Measurements from ENCODE around the gene RAP1GAP2.
"Not testable (repeated sequence)": the region's sequence is repeated elsewhere in the genome, so short reads cannot be mapped to it uniquely, and the experiment has no call there.

RAP1GAP2 gene

DNA sequence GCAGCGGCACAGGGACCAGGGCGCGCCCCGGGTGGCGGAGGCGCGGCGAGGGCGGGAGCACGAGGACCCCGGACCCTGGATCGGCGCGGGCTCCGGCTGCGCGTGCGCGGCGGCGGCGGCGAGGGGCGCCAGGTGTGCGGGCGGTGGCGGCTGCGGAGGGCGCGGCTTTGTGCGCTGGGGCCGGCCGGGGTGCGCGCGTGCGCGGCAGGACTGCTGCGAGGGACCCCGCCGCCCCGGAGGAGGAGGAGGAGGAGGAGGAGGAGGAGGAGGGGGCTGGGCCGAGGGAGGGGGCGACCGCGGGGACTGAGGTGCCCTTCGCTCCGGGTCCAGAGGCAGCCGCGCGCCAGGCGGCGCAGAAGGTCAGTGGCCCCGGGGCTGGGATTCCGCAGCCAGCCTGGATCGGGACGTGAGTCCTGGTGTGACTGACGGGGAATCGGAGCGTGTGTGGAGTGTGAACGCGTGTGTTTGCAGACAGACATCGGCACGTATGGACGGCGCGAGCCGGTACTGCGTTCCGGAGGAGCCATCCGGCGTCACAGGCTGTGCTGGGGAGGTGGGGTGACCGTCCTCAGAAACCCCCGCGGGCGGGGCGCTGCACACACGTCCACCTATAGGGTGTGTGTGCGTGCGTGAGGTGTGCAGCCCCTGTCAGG is 19.5 kb upstream of the RAP1GAP2 start:
- H3K4me1 ChIP-seq (ENCODE audit: control insufficient read depth in 2 of 2, insufficient read depth in 2 of 2, low read length in 2 of 2), result peaks cover 3 to 5% of the 10 kb centered on the region in 2 donors
- H3K4me3 ChIP-seq (ENCODE audit: low read length in 2 of 2), result peak overlapping the region; percentile 26 to 39
- peaks cover 0 to 9% of the 10 kb centered on the region in 2 donors for H3K27me3 ChIP-seq (ENCODE audit: control insufficient read depth in 2 of 2, insufficient read depth in 2 of 2, low read length in 2 of 2)
- H3K27ac ChIP-seq (ENCODE audit: low read depth in 2 of 2, low read length in 2 of 2), result no peak overlapping the region
- peaks cover 0 to 2% of the 10 kb centered on the region in 2 donors for H3K36me3 ChIP-seq (ENCODE audit: control insufficient read depth in 2 of 2, insufficient read depth in 2 of 2, low read length in 2 of 2)
- H3K9ac ChIP-seq (ENCODE audit: low read depth in 1 of 2, low read length in 2 of 2), result peak overlapping the region in 1 of 2 donors; percentile 29
- no peaks in the 10 kb centered on the region for H3K9me3 ChIP-seq (ENCODE audit: control insufficient read depth in 2 of 2, low read length in 2 of 2)

DNA sequence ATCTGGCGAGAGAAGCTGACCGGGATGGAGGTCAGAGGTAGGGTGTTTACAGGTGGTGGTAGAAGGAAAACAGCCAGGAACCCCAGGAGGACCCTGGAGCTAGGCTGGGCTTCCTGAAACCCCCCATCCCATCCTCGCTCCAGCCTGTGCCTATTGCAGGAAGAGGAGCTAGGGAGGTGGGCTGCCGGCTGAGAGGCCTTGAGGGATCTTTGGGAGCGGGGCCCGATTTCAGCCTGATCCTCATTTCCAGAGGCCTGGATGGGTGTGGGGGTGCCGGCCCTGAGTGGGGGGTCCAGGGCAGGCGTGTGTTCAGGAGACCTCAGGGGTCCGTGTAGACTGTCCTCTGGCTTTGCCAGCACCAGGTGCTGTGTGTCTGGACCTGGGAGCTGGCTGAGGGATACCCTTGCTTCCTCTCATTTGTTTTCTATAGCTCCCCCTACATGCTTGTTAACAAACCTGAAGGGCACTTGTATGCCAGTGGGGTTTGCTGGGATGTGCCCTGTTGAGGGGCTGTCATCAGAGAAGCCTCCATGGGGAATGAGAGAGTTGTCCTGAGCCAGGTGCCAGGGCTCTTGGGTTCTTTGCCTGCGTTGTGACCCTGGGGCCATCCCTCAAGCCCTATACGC is 18.9 kb upstream of the RAP1GAP2 start:
- H3K27me3 ChIP-seq (ENCODE audit: control insufficient read depth in 2 of 2, insufficient read depth in 2 of 2, low read length in 2 of 2), result peaks cover 0 to 9% of the 10 kb centered on the region in 2 donors
- H3K9ac ChIP-seq (ENCODE audit: low read depth in 1 of 2, low read length in 2 of 2), result peak overlapping the region in 1 of 2 donors; percentile 29
- H3K9me3 ChIP-seq (ENCODE audit: control insufficient read depth in 2 of 2, low read length in 2 of 2), result no peaks in the 10 kb centered on the region
- peaks cover 0 to 2% of the 10 kb centered on the region in 2 donors for H3K36me3 ChIP-seq (ENCODE audit: control insufficient read depth in 2 of 2, insufficient read depth in 2 of 2, low read length in 2 of 2)
- H3K4me1 ChIP-seq (ENCODE audit: control insufficient read depth in 2 of 2, insufficient read depth in 2 of 2, low read length in 2 of 2), result peaks cover 3 to 5% of the 10 kb centered on the region in 2 donors
- H3K4me3 ChIP-seq (ENCODE audit: low read length in 2 of 2), result peak overlapping the region; percentile 26 to 31
- no peak overlapping the region for H3K27ac ChIP-seq (ENCODE audit: low read depth in 2 of 2, low read length in 2 of 2)

DNA sequence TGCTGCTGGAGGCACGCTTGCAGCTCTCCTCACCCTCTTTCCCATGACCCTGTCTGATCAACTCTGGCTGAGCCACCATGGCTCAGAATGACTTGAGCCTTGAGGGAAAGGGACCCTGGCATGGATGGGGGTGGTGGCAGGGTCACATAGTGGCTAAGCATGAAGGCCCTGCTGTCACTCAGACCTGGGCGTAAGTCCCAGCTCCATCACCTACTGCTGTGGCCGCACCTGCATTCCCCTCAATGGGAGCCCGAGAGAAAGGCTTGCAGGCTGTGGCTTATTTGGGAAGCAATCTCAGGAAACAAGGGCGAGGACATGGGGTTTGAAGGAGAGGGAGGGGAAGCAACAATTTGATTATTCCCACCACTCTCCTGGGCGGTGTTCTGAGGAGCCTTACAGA is 17.7 kb upstream of the RAP1GAP2 start:
- no peak overlapping the region for H3K27ac ChIP-seq (ENCODE audit: low read depth in 2 of 2, low read length in 2 of 2)
- peaks cover 3 to 5% of the 10 kb centered on the region in 2 donors for H3K4me1 ChIP-seq (ENCODE audit: control insufficient read depth in 2 of 2, insufficient read depth in 2 of 2, low read length in 2 of 2)
- H3K9ac ChIP-seq (ENCODE audit: low read depth in 1 of 2, low read length in 2 of 2), result no peak overlapping the region
- peaks cover 0 to 9% of the 10 kb centered on the region in 2 donors for H3K27me3 ChIP-seq (ENCODE audit: control insufficient read depth in 2 of 2, insufficient read depth in 2 of 2, low read length in 2 of 2)
- H3K9me3 ChIP-seq (ENCODE audit: control insufficient read depth in 2 of 2, low read length in 2 of 2), result no peaks in the 10 kb centered on the region
- H3K4me3 ChIP-seq (ENCODE audit: low read length in 2 of 2), result no peak overlapping the region
- peaks cover 0 to 2% of the 10 kb centered on the region in 2 donors for H3K36me3 ChIP-seq (ENCODE audit: control insufficient read depth in 2 of 2, insufficient read depth in 2 of 2, low read length in 2 of 2)

DNA sequence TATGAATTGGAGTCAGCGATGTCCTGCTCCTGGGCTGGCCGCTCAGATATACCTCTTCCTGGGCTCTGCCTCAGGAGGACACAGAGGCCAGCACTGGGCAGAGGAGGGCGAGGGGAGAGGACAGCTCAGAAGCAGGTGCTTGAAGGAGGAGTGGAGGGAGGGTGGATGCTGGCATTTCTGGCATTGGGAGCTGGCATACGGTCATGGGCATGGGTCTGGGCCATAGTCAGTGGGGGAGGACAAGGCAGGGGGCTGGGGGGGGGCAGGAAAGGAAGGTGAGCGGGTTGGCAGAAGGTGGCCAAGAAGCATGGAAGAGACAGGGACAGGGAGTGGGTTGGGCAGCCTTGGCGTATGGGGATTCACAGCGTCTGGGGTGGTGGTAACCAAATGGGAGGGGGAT is 16.7 kb upstream of the RAP1GAP2 start:
- Histone ChIP-seq H3K4me3 (ENCODE audit: low read length in 2 of 2) (no peak overlapping the region), H3K4me1 (ENCODE audit: control insufficient read depth in 2 of 2, insufficient read depth in 2 of 2, low read length in 2 of 2) (peaks cover 3 to 5% of the 10 kb centered on the region in 2 donors), H3K9me3 (ENCODE audit: control insufficient read depth in 2 of 2, low read length in 2 of 2) (no peaks in the 10 kb centered on the region), H3K27ac (ENCODE audit: low read depth in 2 of 2, low read length in 2 of 2) (no peak overlapping the region), H3K36me3 (ENCODE audit: control insufficient read depth in 2 of 2, insufficient read depth in 2 of 2, low read length in 2 of 2) (peaks cover 0 to 2% of the 10 kb centered on the region in 2 donors), H3K9ac (ENCODE audit: low read depth in 1 of 2, low read length in 2 of 2) (no peak overlapping the region), H3K27me3 (ENCODE audit: control insufficient read depth in 2 of 2, insufficient read depth in 2 of 2, low read length in 2 of 2) (peaks cover 0 to 9% of the 10 kb centered on the region in 2 donors)

DNA sequence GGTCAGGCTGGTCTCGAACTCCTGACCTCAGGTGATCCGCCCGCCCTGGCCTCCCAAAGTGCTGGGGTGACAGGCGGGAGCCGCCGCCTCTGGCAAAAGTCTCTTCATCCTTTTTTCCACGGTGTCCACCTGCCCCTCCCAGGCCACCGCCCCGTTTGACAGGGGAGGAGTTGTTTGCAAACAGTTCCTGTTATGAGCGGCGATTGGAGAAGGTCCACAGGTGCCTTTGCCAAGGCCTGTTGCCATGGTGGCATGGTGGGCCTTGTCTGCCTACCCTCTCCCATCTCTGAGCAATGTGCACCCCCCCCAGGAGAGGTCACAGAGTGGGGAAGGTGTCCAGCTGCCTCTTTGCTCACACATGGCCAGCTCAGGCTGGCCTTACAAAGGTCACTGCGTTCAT is 16.0 kb upstream of the RAP1GAP2 start:
- H3K4me3 ChIP-seq (ENCODE audit: low read length in 2 of 2), result no peak overlapping the region
- no peaks in the 10 kb centered on the region for H3K9me3 ChIP-seq (ENCODE audit: control insufficient read depth in 2 of 2, low read length in 2 of 2)
- H3K9ac ChIP-seq (ENCODE audit: low read depth in 1 of 2, low read length in 2 of 2), result no peak overlapping the region
- H3K4me1 ChIP-seq (ENCODE audit: control insufficient read depth in 2 of 2, insufficient read depth in 2 of 2, low read length in 2 of 2), result peaks cover 3 to 5% of the 10 kb centered on the region in 2 donors
- H3K27me3 ChIP-seq (ENCODE audit: control insufficient read depth in 2 of 2, insufficient read depth in 2 of 2, low read length in 2 of 2), result peaks cover 0 to 9% of the 10 kb centered on the region in 2 donors
- peaks cover 0 to 2% of the 10 kb centered on the region in 2 donors for H3K36me3 ChIP-seq (ENCODE audit: control insufficient read depth in 2 of 2, insufficient read depth in 2 of 2, low read length in 2 of 2)
- H3K27ac ChIP-seq (ENCODE audit: low read depth in 2 of 2, low read length in 2 of 2), result no peak overlapping the region

DNA sequence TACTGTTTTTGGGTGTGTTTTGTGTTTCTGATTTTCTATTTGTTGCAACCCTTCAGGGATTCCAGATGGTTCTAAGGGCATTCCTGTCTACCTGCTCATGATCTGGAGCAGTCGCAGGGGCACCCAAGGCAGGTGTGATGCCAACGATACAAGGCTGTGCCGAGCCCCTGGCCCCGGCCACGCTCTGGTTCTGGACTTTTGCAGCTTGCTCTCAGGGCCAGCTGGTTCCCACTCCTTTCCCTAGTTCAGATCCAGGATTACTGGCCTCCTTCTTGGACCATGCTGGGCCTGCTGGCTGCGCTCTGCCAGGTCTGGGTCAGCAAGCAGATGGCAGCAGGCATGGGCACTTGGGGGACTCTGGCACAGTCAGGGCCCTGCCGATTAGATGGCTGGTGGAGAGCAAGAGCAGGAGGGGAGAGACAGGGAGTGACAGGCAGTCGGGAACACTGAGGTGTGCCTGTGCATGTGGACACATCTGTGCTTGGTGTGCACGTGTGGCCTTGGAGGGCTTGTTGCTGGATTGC is 15.2 kb upstream of the RAP1GAP2 start:
- Histone ChIP-seq H3K27me3 (ENCODE audit: control insufficient read depth in 2 of 2, insufficient read depth in 2 of 2, low read length in 2 of 2) (peaks cover 0 to 6% of the 10 kb centered on the region in 2 donors), H3K36me3 (ENCODE audit: control insufficient read depth in 2 of 2, insufficient read depth in 2 of 2, low read length in 2 of 2) (peaks cover 0 to 2% of the 10 kb centered on the region in 2 donors), H3K4me3 (ENCODE audit: low read length in 2 of 2) (no peak overlapping the region), H3K27ac (ENCODE audit: low read depth in 2 of 2, low read length in 2 of 2) (no peak overlapping the region), H3K4me1 (ENCODE audit: control insufficient read depth in 2 of 2, insufficient read depth in 2 of 2, low read length in 2 of 2) (peaks cover 3 to 5% of the 10 kb centered on the region in 2 donors), H3K9ac (ENCODE audit: low read depth in 1 of 2, low read length in 2 of 2) (no peak overlapping the region), H3K9me3 (ENCODE audit: control insufficient read depth in 2 of 2, low read length in 2 of 2) (no peaks in the 10 kb centered on the region)

DNA sequence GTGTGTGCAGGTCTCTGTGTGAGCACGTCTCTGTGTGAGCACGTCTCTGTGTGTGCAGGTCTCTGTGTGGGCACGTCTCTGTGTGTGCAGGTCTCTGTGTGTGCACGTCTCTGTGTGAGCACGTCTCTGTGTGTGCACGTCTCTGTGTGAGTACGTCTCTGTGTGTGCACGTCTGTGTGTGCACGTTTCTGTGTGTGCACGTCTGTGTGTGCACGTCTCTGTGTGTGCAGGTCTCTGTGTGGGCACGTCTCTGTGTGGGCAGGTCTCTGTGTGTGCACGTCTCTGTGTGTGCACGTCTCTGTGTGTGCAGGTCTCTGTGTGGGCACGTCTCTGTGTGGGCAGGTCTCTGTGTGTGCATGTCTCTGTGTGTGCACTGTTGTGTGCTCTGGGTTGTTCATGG is 14.6 kb upstream of the RAP1GAP2 start:
- H3K4me3 ChIP-seq (ENCODE audit: low read length in 2 of 2); H3K4me1 ChIP-seq (ENCODE audit: control insufficient read depth in 2 of 2, insufficient read depth in 2 of 2, low read length in 2 of 2); H3K9ac ChIP-seq (ENCODE audit: low read depth in 1 of 2, low read length in 2 of 2); H3K9me3 ChIP-seq (ENCODE audit: control insufficient read depth in 2 of 2, low read length in 2 of 2); H3K36me3 ChIP-seq (ENCODE audit: control insufficient read depth in 2 of 2, insufficient read depth in 2 of 2, low read length in 2 of 2); H3K27ac ChIP-seq (ENCODE audit: low read depth in 2 of 2, low read length in 2 of 2); H3K27me3 ChIP-seq (ENCODE audit: control insufficient read depth in 2 of 2, insufficient read depth in 2 of 2, low read length in 2 of 2): not testable (repeated sequence)

DNA sequence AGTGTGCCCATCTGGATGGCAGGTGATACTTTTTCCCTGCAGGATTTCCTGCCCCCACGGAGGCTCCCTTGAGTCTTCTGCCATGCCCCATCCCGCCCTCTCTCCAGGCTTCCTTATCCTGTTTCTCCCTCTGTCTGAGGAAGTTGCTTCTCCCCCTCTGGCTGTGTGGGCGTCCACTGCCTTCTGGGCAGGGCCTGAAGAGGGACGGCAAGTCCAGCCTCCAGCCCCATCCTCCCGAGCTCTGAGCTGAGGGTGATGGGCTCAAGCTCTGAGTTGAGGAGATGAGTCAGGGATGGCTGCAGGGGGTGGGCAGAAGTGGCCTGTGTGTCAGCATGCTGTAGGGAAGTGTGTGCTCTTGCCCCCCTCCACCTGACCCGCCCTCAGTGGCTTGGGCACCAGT is 14.2 kb upstream of the RAP1GAP2 start:
- Histone ChIP-seq H3K4me3 (ENCODE audit: low read length in 2 of 2) (no peak overlapping the region), H3K4me1 (ENCODE audit: control insufficient read depth in 2 of 2, insufficient read depth in 2 of 2, low read length in 2 of 2) (peaks cover 2 to 3% of the 10 kb centered on the region in 2 donors), H3K36me3 (ENCODE audit: control insufficient read depth in 2 of 2, insufficient read depth in 2 of 2, low read length in 2 of 2) (peaks cover 0 to 2% of the 10 kb centered on the region in 2 donors), H3K27ac (ENCODE audit: low read depth in 2 of 2, low read length in 2 of 2) (no peak overlapping the region), H3K27me3 (ENCODE audit: control insufficient read depth in 2 of 2, insufficient read depth in 2 of 2, low read length in 2 of 2) (peaks cover 0 to 6% of the 10 kb centered on the region in 2 donors), H3K9ac (ENCODE audit: low read depth in 1 of 2, low read length in 2 of 2) (no peak overlapping the region), H3K9me3 (ENCODE audit: control insufficient read depth in 2 of 2, low read length in 2 of 2) (no peaks in the 10 kb centered on the region)

DNA sequence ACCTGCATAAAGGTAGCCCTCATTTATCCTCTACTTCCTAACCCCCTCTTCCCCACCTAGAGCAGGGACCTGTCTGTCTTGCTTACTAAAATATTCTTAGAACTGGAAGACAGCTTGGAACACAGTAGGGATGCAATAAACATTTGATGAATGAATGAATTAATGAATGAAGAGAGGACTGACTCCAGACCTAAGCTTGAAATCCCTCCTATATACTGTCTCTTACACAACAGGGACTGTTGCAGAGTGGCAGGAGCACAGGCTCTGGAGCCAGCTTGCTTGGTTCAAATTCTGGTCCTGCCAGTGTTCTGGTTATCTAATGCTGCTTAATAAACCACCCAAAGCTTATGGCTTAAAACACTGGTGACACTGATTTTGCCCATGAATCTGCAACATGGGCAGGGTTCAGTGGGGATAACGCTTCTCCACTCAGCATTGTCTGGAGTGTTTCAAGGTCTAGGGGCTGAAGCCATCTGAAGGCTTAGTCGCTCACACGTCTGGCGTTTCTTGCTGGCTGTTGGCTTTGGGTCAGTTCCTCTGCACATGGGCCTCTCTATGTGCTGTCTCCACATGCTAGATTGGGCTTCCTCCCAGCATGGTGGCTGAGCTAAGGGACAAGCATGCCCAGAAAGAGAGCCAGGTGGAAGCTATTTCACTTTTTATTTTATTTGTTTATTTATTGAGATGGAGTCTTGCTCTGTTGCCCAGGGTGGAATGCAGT is 12.8 kb upstream of the RAP1GAP2 start:
- H3K9me3 ChIP-seq (ENCODE audit: control insufficient read depth in 2 of 2, low read length in 2 of 2), result no peaks in the 10 kb centered on the region
- peaks cover 0 to 3% of the 10 kb centered on the region in 2 donors for H3K4me1 ChIP-seq (ENCODE audit: control insufficient read depth in 2 of 2, insufficient read depth in 2 of 2, low read length in 2 of 2)
- peaks cover 0 to 2% of the 10 kb centered on the region in 2 donors for H3K36me3 ChIP-seq (ENCODE audit: control insufficient read depth in 2 of 2, insufficient read depth in 2 of 2, low read length in 2 of 2)
- H3K4me3 ChIP-seq (ENCODE audit: low read length in 2 of 2), result no peak overlapping the region
- no peaks in the 10 kb centered on the region for H3K27me3 ChIP-seq (ENCODE audit: control insufficient read depth in 2 of 2, insufficient read depth in 2 of 2, low read length in 2 of 2)
- no peak overlapping the region for H3K27ac ChIP-seq (ENCODE audit: low read depth in 2 of 2, low read length in 2 of 2)
- no peak overlapping the region for H3K9ac ChIP-seq (ENCODE audit: low read depth in 1 of 2, low read length in 2 of 2)

DNA sequence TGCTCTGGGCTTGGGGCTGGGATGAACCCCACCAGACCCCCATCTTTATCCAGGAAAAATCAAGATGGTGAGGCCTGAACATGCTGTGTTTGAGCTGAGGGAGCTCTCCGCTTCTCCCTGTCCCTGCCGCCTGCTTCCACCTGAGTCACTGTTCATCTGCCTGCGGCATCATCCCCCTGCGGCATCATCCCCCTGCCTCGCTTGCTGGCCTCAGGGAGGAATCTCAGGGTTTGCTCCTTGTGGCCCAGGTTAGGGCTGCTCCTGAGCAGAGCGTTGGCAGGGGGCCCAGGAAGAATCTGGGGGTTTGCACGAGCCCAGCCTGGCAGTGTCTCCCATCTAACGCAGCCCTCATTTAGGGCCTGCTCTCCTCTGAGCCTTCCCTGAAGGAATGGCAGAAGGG is 11.4 kb upstream of the RAP1GAP2 start:
- no peaks in the 10 kb centered on the region for H3K9me3 ChIP-seq (ENCODE audit: control insufficient read depth in 2 of 2, low read length in 2 of 2)
- H3K27ac ChIP-seq (ENCODE audit: low read depth in 2 of 2, low read length in 2 of 2), result no peak overlapping the region
- H3K9ac ChIP-seq (ENCODE audit: low read depth in 1 of 2, low read length in 2 of 2), result no peak overlapping the region
- no peak overlapping the region for H3K4me3 ChIP-seq (ENCODE audit: low read length in 2 of 2)
- H3K36me3 ChIP-seq (ENCODE audit: control insufficient read depth in 2 of 2, insufficient read depth in 2 of 2, low read length in 2 of 2), result peaks cover 0 to 2% of the 10 kb centered on the region in 2 donors
- no peaks in the 10 kb centered on the region for H3K27me3 ChIP-seq (ENCODE audit: control insufficient read depth in 2 of 2, insufficient read depth in 2 of 2, low read length in 2 of 2)
- H3K4me1 ChIP-seq (ENCODE audit: control insufficient read depth in 2 of 2, insufficient read depth in 2 of 2, low read length in 2 of 2), result peaks cover 0 to under 1% of the 10 kb centered on the region in 2 donors

Measured in mucosa of rectum (tissue), 2 donors.